OCI-LY3 (cell line): ENCODE results near the gene MYO15B.

Source experiments
- H2AFZ ChIP-seq: fragments of 200-600, 300-600 bp; shearing (Covaris generic); 2 replicates; pipeline ENCODE4 v1.6.0; 2014; ENCODE audit warnings: antibody characterized with exemption, low read depth, low read length
- H3K27ac ChIP-seq: fragments of 200-600, 300-600 bp; sonication (generic); 2 replicates; pipeline ENCODE4 v1.5.1; 2014; ENCODE audit warnings: mild to moderate bottlenecking, low read length, moderate library complexity, mixed read lengths
- H3K27me3 ChIP-seq: fragments of 200-600, 300-600 bp; sonication (generic); 2 replicates; pipeline ENCODE4 v1.6.1; 2014; ENCODE audit warnings: low read depth, low read length, mixed read lengths
- H3K36me3 ChIP-seq: fragments of 200-600, 300-600 bp; sonication (generic); replicated peaks from 2 replicates; pipeline ENCODE3; 2014; ENCODE audit warnings: low read depth, low read length, mixed read lengths
- H3K4me1 ChIP-seq: fragments of 300-600, 200-600 bp; sonication (generic); 2 replicates; pipeline ENCODE4 v1.6.1; 2014; ENCODE audit warnings: low read length, mixed read lengths
- H3K4me2 ChIP-seq: fragments of 200-600, 300-600 bp; sonication (generic); 2 replicates; pipeline ENCODE4 v1.6.1; 2014; ENCODE audit warnings: low read length, mixed read lengths
- H3K4me3 ChIP-seq: fragments of 300-600, 200-600 bp; sonication (generic); 2 replicates; pipeline ENCODE4 v1.5.1; 2014; ENCODE audit warnings: antibody characterized with exemption, mild to moderate bottlenecking, low read length, moderate library complexity
- H3K79me2 ChIP-seq: fragments of 300-600, 200-600 bp; shearing (Covaris generic); 2 replicates; pipeline ENCODE4 v1.6.1; 2014; ENCODE audit warnings: mild to moderate bottlenecking, low read length, mixed read lengths
- H3K9ac ChIP-seq: fragments of 300-600, 200-600 bp; shearing (Covaris generic); 2 replicates; pipeline ENCODE4 v1.6.0; 2014; ENCODE audit warnings: mild to moderate bottlenecking, low read length, moderate library complexity
- H3K9me3 ChIP-seq: fragments of 200-600, 300-600 bp; shearing (Covaris generic); 2 replicates; pipeline ENCODE4 v1.6.1; 2014; ENCODE audit warnings: low read length, mixed read lengths; ENCODE audit not compliant: insufficient read depth
- H4K20me1 ChIP-seq: fragments of 200-600, 300-600 bp; sonication (generic); 2 replicates; pipeline ENCODE4 v1.6.1; 2016; ENCODE audit warnings: low read length, mixed read lengths; ENCODE audit not compliant: insufficient read depth
- CTCF ChIP-seq: fragments of 200-600, 300-600 bp; sonication (generic); IDR thresholded peaks from 2 replicates; pipeline ENCODE4 v1.5.1; 2014; ENCODE audit warnings: antibody characterized with exemption, low read length, low read depth
- EZH2phosphoT487 ChIP-seq: fragments of 200-600 bp; shearing (Covaris generic); IDR thresholded peaks from 2 replicates; pipeline ENCODE4 v1.6.1; 2018; ENCODE audit warnings: antibody characterized with exemption, mixed run types, low read depth

The MYO15B gene

DNA sequence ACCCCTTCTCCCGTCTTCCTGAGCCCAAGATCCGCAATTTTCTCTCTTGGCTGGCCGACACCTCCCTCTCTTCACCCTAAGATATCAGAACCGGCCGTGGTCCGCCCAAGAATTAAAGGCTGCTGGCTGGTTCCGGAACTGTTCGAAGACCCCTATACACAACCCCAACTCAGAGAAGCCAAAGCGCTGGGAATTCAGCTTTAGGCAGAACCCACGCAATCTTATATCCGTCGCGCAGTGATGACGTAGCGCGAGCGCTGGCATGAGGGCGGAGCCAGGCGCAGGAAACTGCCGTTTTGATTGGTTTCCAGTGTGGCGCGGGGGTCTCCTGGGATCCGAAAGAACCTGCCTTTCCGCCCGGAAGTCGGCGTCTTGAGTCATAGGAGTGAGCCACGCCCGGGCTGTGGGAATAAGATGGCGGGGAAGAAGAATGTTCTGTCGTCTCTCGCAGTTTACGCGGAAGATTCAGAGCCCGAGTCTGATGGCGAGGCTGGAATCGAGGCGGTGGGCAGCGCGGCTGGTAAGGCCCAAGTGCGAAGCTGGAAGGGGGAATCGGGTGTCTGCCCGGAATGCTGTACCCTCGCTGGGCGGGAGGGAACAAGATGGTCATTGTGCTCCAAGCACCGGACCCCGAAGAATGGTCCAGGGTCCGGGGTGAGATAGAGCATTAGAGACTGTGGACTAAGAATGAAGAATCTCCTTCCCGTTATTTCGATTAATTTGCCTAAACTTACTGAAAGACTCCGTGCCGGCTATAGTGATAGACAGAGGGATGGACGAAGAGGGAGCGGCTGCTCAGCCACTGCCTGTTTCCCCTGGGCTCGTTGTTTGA, 79.6 kb downstream of the MYO15B start, which contains the start of the genes RECQL5 and SAP30BP:
Gene RECQL5, minus strand, starts transcription at position 196 of the 832 bp plus-strand sequence. CDS start 597 bp downstream, outside the sequence.
Gene SAP30BP, plus strand, starts transcription at position 380 of the 832 bp plus-strand sequence. Its CDS starts 35 bp downstream, at position 415.
- no peak within 1 kb of the TSS for H2AFZ ChIP-seq
- peaks cover 53% of the 10 kb centered on the region for H3K36me3 ChIP-seq
- H3K9ac ChIP-seq: peak within 1 kb of the TSS; percentile 83
- H4K20me1 ChIP-seq: no peaks in the 10 kb centered on the region
- H3K27me3 ChIP-seq: no peaks in the 10 kb centered on the region
- peaks cover 5% of the 10 kb centered on the region; the same call in 1 of the 2 replicates for H3K9me3 ChIP-seq
- peak within 1 kb of the TSS; percentile 95 for H3K4me2 ChIP-seq
- peaks cover 80% of the 10 kb centered on the region for H3K79me2 ChIP-seq
- H3K27ac ChIP-seq: peak within 1 kb of the TSS; percentile 100
- peak within 1 kb of the TSS; percentile 99 for H3K4me3 ChIP-seq
- H3K4me1 ChIP-seq: peaks cover 49% of the 10 kb centered on the region
- TF ChIP-seq CTCF (no peak), EZH2phosphoT487 (no peak)

- peak overlapping the region; percentile 95 for H3K4me2 ChIP-seq
- no peaks in the 10 kb centered on the region for H3K27me3 ChIP-seq
- H3K36me3 ChIP-seq: peaks cover 53% of the 10 kb centered on the region
- H3K4me3 ChIP-seq: peak overlapping the region; percentile 99
- peak overlapping the region; percentile 83 for H3K9ac ChIP-seq
- H3K79me2 ChIP-seq: peaks cover 77% of the 10 kb centered on the region
- peaks cover 5% of the 10 kb centered on the region; the same call in 1 of the 2 replicates for H3K9me3 ChIP-seq
- no peak for TF ChIP-seq CTCF
- TF ChIP-seq EZH2phosphoT487: no peak
- H3K27ac ChIP-seq: peak overlapping the region; percentile 67
- H3K4me1 ChIP-seq: peaks cover 42% of the 10 kb centered on the region
- no peak overlapping the region for H2AFZ ChIP-seq
- no peaks in the 10 kb centered on the region for H4K20me1 ChIP-seq
Measured at GRCh38 chr17:75667825-75668224, 80.2 kb downstream of the MYO15B start.

DNA sequence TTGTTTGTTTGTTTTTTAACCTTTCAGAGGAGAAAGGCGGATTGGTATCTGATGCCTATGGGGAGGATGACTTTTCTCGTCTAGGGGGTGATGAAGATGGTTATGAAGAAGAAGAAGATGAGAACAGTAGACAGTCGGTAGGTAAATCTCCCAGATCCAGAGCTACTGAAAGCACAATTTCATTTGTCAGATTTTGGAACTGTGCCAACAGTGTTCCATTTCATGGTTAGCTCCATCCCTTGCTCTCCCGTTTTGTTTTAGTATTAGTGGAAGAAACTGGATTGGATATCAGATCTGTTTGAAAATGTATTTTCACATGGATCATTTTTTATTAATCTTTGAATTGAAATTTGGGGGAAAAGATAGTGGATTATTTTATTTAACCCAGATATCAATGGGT, 80.9 kb downstream of the MYO15B start:
- 0 out of 2 replicates have a peak overlapping the region, but pooled peaks have one; percentile 67 for H3K27ac ChIP-seq
- no peaks in the 10 kb centered on the region for H3K27me3 ChIP-seq
- H3K79me2 ChIP-seq: peaks cover 81% of the 10 kb centered on the region
- peaks cover 35% of the 10 kb centered on the region for H3K4me1 ChIP-seq
- H4K20me1 ChIP-seq: no peaks in the 10 kb centered on the region
- peak overlapping the region; percentile 99 for H3K4me3 ChIP-seq
- peaks cover 5% of the 10 kb centered on the region; the same call in 1 of the 2 replicates for H3K9me3 ChIP-seq
- H2AFZ ChIP-seq: no peak overlapping the region
- H3K9ac ChIP-seq: peak overlapping the region; percentile 83
- peak overlapping the region; percentile 95 for H3K4me2 ChIP-seq
- H3K36me3 ChIP-seq: peaks cover 54% of the 10 kb centered on the region
- TF ChIP-seq EZH2phosphoT487 (no peak), CTCF (no peak)

- H3K4me1 ChIP-seq: peaks cover 26% of the 10 kb centered on the region
- no peaks in the 10 kb centered on the region for H3K27me3 ChIP-seq
- H3K9me3 ChIP-seq: no peaks in the 10 kb centered on the region
- H2AFZ ChIP-seq: no peak overlapping the region
- H4K20me1 ChIP-seq: no peaks in the 10 kb centered on the region
- peaks cover 84% of the 10 kb centered on the region for H3K79me2 ChIP-seq
- peaks cover 47% of the 10 kb centered on the region for H3K36me3 ChIP-seq
- no peak overlapping the region for H3K4me3 ChIP-seq
- H3K27ac ChIP-seq: no peak overlapping the region
- no peak overlapping the region for H3K4me2 ChIP-seq
- no peak overlapping the region for H3K9ac ChIP-seq
- no peak for TF ChIP-seq CTCF
- no peak for TF ChIP-seq EZH2phosphoT487
Measured at GRCh38 chr17:75670868-75671267, 83.3 kb downstream of the MYO15B start.
